Lower lobe of right lung (tissue), 2 donors: ENCODE data around the gene TMEM117. TPM values are rescaled to one million over a fixed set of nuclear protein-coding genes. Genes with fewer than 3 reads are reported as not detected.

Experiments used
- ATAC-seq, 2 donors: fragments of 200-7000 bp; cut with Tn5 transposase; one replicate each; pipeline ENCODE4 v1.9.1; 2020 to 2022; ENCODE audit warnings: mild to moderate bottlenecking in 2 of 2, moderate library complexity in 2 of 2
- DNase-seq: peaks from one replicate; pipeline ENCODE4 v3.0.0-alpha.2; 2020
- H3K27ac ChIP-seq: fragments of 200-600 bp; one replicate; pipeline ENCODE4 v1.8.0; 2022
- H3K27me3 ChIP-seq: fragments of 200-600 bp; one replicate; pipeline ENCODE4 v1.8.0; 2022; ENCODE audit warnings: low read depth
- H3K36me3 ChIP-seq: fragments of 200-600 bp; one replicate; pipeline ENCODE4 v1.8.0; 2022; ENCODE audit warnings: mild to moderate bottlenecking
- H3K4me1 ChIP-seq: fragments of 200-600 bp; one replicate; pipeline ENCODE4 v1.8.0; 2022
- H3K4me3 ChIP-seq: fragments of 200-600 bp; one replicate; pipeline ENCODE4 v1.8.0; 2022; ENCODE audit warnings: mild to moderate bottlenecking
- H3K9me3 ChIP-seq: fragments of 200-600 bp; one replicate; pipeline ENCODE4 v1.8.0; 2022
- intact Hi-C: fragments of 100-400 bp; cut with DNase I; formaldehyde crosslinking; loops from one replicate; pipeline ENCODE4 v1.11.0; 2022
- total RNA-seq: library from RNA; stranded (reverse); fragmentation: NEBNext Ultra II Directional; extraction: Animal tissue kit (Norgen Biotek cat#: 25700); gene quantifications from one replicate; pipeline ENCODE4 v1.2.1, GENCODE V29; 2021
- TF ChIP-seq, protein P1 (sequence below): fragments of 200-600 bp; IDR thresholded peaks from one replicate; pipeline ENCODE4 v1.8.0; 2022; ENCODE audit warnings: antibody characterized with exemption, mild to moderate bottlenecking
- donor health status: DM: no; HTN: yes; CAD: no; lungs with severe emphysema.

Gene TMEM117
- total RNA-seq, 1 donor from 2014 or later = 4.5 TPM

DNA sequence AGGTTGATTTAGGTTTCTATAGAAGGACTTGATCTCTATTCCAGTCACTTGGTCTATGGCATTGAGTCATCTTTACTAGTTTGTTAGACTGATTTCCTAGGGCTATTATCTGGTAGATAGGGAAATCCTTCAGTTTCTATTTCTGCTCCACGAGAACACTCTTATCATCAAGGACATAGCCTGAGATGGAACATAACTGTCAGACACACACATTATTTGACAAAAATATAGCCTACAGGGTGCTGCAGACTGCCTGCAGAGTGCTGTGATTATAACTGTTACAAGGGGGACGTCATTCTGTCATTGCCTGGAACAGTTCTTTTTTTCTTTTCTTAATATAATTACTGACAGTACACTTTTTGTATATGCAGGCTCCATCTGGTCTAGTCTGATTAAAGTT is 82.0 kb downstream of the TMEM117 start:
- H3K4me3 ChIP-seq = no peak overlapping the region
- H3K36me3 ChIP-seq = no peaks in the 10 kb centered on the region
- TF ChIP-seq, protein P1, sequence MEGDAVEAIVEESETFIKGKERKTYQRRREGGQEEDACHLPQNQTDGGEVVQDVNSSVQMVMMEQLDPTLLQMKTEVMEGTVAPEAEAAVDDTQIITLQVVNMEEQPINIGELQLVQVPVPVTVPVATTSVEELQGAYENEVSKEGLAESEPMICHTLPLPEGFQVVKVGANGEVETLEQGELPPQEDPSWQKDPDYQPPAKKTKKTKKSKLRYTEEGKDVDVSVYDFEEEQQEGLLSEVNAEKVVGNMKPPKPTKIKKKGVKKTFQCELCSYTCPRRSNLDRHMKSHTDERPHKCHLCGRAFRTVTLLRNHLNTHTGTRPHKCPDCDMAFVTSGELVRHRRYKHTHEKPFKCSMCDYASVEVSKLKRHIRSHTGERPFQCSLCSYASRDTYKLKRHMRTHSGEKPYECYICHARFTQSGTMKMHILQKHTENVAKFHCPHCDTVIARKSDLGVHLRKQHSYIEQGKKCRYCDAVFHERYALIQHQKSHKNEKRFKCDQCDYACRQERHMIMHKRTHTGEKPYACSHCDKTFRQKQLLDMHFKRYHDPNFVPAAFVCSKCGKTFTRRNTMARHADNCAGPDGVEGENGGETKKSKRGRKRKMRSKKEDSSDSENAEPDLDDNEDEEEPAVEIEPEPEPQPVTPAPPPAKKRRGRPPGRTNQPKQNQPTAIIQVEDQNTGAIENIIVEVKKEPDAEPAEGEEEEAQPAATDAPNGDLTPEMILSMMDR = no peak
- DNase-seq (no peak), ATAC-seq (no peak)
- no peaks in the 10 kb centered on the region for H3K9me3 ChIP-seq
- intact Hi-C loops = no loop called here
- no peaks in the 10 kb centered on the region for H3K4me1 ChIP-seq
- H3K27me3 ChIP-seq = no peaks in the 10 kb centered on the region
- H3K27ac ChIP-seq = no peak overlapping the region

DNA sequence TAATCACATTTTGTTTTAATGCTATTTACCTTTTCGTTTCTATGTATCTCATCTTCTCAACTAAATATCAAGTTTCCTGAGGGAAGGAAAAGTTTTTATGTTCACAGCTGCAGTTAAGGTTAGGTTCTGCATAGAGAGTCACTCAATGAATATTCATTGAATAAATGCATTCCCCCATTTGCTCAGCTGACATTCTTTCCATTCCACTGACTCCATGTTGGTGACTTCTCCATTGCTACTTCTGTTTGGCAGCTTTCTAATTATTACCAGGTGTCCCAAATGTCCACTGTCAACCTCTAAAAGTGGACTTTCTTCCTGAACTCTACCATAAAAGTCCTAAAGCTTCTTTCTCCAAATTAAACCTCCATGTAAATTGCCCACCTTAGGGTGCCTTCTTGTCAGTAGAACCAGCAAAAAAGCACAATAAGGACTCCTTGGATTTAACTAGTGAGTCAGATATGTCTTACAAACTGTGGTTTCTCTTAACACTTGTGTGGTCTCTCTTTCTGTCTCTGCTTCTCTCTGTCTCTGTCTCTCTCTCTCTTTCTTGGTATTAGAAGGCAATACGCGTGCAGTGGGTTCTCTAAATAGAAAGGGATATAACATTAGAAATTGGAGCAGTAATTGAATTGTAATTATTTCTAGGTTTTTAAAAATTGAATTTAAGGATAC is 85.9 kb downstream of the TMEM117 start:
- ATAC-seq (no peak), DNase-seq (no peak)
- no peak overlapping the region for H3K27ac ChIP-seq

DNA sequence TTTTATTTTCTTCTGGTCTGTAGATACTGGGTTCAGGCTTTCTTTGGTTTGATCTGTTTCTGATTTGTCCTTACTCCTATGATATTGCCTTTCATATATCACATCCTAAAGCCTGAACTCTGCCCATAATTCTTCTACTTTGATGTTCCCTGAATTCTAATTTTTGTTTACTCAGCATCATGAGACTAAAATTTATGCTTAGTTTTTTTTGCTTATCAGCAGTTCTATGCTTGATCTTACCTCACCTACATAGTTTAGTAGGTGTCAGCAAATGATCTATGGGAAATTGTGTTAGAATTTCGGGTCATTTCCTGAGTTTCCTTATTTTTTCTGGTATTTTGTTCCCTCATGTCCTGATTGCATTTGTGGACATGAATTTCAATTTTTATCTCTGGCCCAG is 94.2 kb downstream of the TMEM117 start:
- no peak for DNase-seq
- ATAC-seq = no peak
- Histone ChIP-seq H3K27ac (no peak overlapping the region), H3K36me3 (no peaks in the 10 kb centered on the region), H3K4me1 (no peaks in the 10 kb centered on the region), H3K27me3 (no peaks in the 10 kb centered on the region), H3K9me3 (peaks cover 15% of the 10 kb centered on the region), H3K4me3 (no peak overlapping the region)
- TF ChIP-seq, protein P1 = no peak
- intact Hi-C loops = no loop called here

More for the DNA sequence above, 85.9 kb downstream of the TMEM117 start:
- Histone ChIP-seq H3K4me1 (no peaks in the 10 kb centered on the region), H3K4me3 (no peak overlapping the region), H3K9me3 (no peaks in the 10 kb centered on the region), H3K27me3 (no peaks in the 10 kb centered on the region), H3K36me3 (no peaks in the 10 kb centered on the region)
- intact Hi-C loops = no loop called here
- TF ChIP-seq, protein P1 = no peak

DNA sequence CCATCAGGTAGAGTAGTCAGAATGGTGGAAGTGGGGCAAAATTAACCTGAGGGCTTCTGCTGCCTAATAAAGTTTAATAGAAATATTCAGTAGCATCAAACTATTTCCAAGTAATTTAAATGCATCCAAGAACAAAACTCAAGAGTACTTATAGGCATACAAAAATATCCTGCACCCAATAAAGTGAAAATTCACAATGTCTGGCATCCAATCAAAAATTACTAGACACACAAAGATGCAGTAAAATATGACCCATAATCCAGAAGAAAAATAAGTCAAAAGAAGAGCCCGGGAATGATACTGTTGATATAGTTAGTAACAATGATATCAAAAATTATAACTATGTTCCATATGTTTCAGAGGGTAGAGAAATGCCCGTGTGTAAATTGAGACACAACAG is 95.3 kb downstream of the TMEM117 start:
- no peak for DNase-seq
- intact Hi-C loops = no loop called here
- no peak for ATAC-seq
- no peaks in the 10 kb centered on the region for H3K27me3 ChIP-seq
- H3K27ac ChIP-seq = no peak overlapping the region
- no peaks in the 10 kb centered on the region for H3K4me1 ChIP-seq
- TF ChIP-seq, protein P1 = no peak
- no peak overlapping the region for H3K4me3 ChIP-seq
- peaks cover 15% of the 10 kb centered on the region for H3K9me3 ChIP-seq
- no peaks in the 10 kb centered on the region for H3K36me3 ChIP-seq

GRCh38 chr12:43935581-43935980 is 99.7 kb downstream of the TMEM117 start:
- Histone ChIP-seq H3K27ac (no peak overlapping the region), H3K27me3 (no peaks in the 10 kb centered on the region), H3K9me3 (peaks cover 13% of the 10 kb centered on the region), H3K36me3 (no peaks in the 10 kb centered on the region), H3K4me1 (no peaks in the 10 kb centered on the region), H3K4me3 (no peak overlapping the region)
- ATAC-seq (no peak), DNase-seq (no peak)
- TF ChIP-seq, protein P1 = no peak
- intact Hi-C loops = no loop called here
